HG03045 (cell line): Measurements from ENCODE around the gene HSD17B10.
"Not testable (repeated sequence)": the region's sequence is repeated elsewhere in the genome, so short reads cannot be mapped to it uniquely, and the experiment has no call there.

ENCODE experiments used
- ATAC-seq: cut with Tn5 transposase; IDR thresholded peaks from one replicate; pipeline ENCODE4 v1.9.1; 2021; ENCODE audit warnings: mild to moderate bottlenecking, moderate library complexity; ENCODE audit not compliant: unreplicated experiment

Gene HSD17B10

DNA sequence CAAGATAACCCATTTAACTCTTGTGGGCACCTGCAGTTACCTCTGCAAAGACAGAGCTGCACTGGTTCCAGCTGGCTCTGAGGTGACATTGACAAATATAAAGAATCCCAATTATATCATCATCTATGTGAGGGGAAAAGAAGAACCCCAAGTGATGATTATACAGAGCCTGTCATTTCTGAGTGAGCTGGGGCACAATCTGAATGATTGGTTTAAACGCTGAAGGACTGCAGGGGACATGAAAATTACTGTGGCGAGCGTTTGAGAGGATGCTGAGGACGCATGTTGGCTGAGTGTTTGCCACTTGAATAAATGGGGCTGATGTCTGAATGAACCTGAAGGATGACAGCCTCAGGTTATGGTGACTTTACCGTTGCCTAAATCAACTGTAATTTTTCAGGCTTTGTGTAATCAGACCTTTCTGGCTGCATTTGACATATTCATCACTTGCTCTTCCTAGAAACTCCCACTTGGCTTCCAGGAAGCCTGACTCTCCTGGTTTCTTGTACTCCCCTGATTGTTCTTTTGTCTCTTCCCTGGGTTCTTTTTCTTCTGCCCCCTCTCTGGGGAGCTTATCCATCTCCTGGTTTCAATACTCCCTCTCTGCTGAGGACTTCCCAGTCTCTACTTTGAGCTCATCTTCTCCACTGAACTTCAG is 4.1 kb upstream of the HSD17B10 start:
- ATAC-seq: no peak

DNA sequence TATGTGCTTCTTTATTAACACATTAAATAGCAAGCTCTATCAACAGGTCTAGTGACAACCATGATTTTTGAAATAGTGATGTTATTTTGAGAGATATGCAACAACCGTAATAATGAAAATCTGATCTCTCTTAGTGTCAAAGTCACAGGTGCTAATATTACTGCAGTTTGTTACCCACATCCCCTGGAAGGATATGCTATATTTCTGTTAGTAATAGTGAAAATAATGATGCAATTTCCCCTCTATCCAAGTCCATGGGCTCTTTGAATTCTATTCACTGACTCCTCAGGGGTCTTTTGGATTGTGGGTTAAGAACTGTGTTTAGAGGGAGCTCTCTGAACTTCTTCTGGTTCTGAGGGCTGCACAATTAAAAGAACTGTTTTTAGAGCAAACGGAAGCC is 3.0 kb upstream of the HSD17B10 start:
- ATAC-seq: no peak

DNA sequence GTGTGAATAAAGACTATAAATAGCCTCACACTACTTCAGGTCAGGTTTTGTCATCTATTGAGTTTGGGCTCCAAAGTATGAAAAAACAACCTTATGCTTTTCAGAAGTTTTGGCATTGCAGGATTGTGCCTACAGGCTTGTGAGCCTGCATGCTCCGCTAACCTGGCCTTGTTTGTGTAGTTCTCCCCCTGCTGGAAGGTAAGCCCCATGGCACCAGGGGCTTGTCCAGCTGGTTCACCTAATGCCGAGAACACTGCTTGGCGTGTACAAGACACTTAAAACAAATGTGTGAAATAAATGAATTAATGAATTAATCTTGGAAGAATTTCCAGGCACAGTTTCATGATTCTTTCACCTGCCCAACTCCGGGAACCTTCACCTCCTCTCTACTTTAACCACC is 1.8 kb upstream of the HSD17B10 start:
- no peak for ATAC-seq

DNA sequence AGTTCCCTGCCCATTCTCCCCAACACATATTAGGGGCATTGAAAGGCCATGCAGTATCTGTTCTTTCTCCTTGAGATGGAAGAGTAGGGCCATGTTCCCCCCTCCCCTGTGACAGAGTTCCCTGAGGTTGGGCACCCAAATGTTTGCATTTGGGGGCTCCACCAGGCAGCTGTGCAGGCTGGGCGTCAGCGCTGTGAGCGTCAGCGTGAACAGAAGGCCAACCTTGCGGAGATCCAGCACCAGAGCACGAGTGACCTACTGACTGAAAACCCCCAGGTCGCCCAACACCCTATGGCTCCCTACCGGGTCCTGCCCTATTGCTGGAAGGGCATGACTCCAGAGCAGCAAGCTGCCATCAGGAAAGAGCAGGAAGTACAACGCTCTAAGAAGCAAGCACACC is 3.9 kb downstream of the HSD17B10 start:
- no peak for ATAC-seq

DNA sequence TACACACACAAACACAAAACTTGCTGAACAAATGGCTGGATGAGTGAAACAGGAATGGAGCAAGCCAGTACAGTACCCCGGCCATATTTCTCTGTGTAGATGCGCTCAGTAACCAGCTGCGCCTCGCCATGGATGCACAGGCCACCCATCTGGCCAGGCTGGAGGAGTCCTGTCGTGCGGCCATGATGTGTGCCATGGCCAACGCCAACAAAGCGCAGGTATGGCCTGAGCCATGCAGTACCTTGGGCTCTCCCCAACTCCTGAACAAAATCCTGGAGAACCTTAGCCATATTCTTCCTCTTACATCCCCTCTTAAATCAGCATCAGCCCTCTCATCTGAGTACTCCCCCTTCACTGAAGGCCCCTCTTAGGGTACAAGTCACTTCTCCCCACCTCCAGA is 4.4 kb downstream of the HSD17B10 start:
- no peak for ATAC-seq

DNA sequence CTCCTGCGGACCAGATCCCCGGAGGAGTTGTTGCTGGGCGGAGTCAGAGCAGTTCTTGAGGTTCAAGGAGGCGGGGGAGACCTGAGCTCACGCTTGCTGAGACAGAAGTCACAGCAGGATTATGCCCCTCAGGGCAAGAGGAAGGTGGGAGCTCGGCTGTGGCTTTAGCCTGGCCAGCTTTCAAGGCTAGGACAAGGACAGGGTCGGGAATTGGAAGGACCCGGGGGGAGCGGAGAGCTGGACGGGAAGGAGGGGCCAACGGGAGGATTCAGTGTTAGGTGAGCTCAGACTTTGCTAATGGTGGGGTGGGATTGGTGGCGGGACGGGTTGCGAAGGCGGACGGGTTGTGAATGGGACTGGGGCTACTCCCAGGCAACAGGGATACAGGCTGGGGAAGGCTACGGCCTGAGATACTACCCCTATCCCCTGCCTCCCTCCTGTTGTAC is 11.3 kb downstream of the HSD17B10 start, which contains the start of gene RIBC1:
RIBC1 (plus strand) TSS at position 13 of the 446 bp plus-strand sequence. CDS start 3,404 bp downstream, outside the sequence.
- ATAC-seq: no peak

DNA sequence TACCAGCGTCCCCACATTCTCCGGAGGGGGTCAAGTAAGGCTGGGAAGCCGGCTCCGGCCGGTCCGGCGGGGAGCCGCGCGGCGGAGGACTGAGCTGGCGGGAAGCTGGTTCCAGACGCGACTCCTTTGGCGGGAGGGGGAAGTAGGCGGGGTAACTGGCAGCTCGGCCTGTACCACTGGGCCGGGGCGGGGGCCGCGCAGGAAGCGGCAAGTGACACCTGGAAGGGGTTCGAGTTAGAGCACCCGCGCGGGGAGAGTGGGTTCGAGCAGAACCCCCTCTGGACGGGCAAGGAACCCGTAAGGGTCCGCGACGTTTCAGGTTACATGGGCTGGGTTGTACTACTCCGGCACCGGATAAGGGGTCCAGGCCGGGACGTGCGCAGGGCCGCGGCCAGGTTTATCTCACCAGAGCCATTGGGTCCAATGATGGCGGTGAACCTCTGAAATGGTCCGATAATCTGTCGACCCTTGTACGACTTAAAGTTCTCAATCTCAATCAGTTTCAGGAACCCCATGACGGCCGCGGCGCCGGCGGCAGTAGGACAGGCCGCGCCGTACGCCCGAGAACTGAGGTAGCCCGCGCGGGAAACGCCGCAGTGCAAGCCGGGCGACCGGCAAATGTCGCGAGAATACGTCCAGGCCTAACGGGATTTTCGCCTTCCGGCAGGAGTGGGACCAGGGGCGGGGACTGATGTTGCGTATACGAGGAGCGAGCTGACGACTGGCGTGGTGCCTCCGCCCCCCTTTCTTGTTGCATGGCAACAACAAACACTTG is 11.9 kb downstream of the HSD17B10 start, which contains the start of gene SMC1A:
SMC1A (minus strand) TSS at position 569 of the 775 bp plus-strand sequence; CDS start at position 515, 54 bp downstream.
- ATAC-seq: peak; percentile 91

DNA sequence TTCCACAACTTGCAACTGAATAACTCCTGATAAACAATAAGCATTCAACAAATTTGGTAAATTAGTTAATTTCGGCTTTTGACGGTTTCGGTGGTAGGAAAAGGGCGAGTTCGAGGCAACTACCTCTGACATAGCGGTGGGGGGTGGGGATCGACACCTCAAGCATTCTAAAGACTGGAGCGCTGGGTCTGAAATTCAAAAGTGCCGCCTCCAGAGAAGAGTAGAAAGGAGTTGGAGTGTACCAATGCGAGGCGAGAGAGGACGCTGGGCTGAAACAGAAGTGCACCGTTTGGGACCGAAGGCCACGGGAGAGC is 12.4 kb downstream of the HSD17B10 start:
- ATAC-seq: peak; percentile 7

DNA sequence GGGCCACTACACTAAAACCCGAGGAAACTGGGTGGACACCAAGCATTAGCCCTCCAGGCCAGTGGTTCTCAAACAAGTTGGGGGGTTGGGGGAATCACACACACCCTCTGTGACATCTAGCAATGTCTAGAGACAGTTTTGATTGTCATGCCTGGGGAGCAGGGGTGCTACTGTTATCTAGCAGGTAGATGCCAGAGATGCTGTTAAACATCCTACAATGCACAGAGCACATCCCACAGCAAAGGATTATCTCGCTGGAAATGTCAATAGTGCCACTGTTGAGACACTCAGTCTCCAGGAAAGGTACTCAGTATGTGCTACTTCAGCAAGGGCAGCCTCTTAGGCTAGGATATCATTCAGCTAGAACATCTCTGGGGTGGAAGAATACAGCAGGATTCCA is 13.0 kb downstream of the HSD17B10 start:
- no peak for ATAC-seq

DNA sequence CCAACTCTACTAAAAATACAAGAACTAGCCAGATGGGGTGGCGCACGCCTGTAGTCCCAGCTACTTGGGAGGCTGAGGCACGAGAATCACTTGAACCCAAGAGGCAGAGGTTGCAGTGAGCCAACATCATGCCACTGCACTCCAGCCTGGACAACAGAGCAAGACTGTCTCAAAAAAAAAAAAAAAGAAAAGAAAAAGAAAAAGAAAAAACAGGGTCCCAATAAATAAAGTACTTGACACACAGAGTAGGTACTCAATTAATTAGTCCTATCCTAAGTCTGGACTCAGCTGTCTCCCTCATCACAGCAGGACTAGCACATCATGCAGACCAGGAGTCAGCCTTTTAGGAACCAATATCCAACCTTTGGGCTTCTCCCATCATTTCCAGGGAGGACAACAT is 13.8 kb downstream of the HSD17B10 start:
- ATAC-seq: not testable (repeated sequence)

DNA sequence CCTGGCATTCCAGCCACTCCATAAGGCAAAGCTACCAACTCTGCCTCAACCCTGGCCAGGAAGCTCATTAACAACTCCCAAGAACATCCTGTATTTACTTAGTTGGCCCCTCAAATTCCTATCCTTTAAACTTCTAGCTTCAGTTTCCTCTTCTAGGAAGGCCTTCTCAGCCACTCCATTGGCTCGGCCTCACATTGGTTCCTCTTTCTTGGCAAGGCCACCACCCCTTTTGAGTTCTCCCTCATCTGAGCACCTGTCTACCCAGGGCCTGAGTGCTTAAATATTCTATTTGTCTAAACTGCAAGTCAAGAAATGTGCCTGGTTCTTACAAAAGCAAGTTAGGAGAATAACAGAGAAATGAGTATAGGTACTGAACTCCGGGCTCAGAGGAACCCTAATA is 21.7 kb downstream of the HSD17B10 start:
- ATAC-seq: no peak

DNA sequence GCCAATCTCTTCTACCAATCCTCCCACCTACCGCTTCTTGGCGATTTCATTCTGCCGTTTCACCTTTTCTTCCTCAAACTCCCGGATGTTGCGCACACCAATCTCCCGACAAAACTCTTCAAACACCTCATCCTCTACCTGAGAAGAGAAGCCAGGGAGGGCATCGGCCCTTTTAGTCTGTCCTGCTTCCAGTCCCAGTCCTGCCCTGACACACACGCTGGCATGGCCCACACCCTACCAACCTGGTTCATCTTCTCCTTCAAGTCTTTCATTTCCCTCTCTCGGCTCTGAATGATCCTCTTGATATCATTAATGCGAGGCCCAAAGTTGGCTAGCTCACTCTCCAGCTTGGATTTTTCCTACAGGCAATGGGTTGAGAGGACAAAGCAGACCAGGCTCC is 30.6 kb downstream of the HSD17B10 start:
- ATAC-seq: no peak

DNA sequence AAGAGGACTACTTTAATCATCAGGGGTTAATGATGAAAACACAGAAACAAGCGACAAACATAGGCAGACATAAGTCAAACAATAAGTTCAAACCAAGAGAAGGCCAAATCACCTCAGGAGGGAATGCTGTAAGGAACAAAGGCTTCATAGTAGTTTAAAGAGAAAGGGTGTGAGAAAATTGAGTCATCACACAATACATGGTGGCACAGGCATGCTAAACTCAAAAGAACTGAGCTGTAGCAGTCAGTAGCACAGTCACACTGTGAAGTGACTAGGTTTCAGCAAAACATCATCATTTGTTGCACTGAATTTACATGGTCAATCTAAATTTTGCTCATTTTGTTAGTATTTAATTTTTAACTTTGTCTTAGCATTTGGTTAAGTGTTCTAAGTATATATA is 36.0 kb downstream of the HSD17B10 start:
- ATAC-seq: no peak

DNA sequence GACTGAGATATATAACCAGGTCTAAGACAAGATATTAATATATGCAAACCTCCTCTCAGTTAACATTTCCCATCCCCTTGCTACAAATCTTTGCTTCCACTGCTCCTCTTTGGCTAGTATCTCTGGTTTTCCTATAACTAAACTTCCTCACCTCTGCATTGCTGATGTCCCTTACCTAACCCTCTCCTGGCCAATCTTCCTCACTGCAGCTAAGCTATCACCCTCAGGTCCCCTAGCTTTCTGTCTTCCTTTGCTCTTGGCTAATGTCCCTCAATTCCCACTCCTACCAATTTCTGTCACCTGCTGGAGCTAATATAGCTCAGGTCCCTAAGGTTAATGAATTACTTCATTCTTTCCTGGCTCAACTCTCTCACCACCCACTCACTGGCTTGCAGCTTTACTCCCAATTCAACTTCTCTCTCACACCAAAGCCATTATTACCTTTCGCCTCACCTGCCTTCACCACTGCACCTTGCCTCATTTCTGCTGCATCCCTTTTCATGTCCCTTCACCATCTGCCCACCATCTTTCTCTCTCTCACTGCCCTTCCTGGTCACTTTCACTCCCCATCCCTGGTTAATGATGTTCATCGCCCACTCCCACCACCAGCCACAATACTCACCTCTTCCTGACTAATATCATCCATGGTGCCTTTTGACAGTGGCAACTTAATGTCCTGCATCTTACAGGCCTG is 38.4 kb downstream of the HSD17B10 start:
- ATAC-seq: no peak

DNA sequence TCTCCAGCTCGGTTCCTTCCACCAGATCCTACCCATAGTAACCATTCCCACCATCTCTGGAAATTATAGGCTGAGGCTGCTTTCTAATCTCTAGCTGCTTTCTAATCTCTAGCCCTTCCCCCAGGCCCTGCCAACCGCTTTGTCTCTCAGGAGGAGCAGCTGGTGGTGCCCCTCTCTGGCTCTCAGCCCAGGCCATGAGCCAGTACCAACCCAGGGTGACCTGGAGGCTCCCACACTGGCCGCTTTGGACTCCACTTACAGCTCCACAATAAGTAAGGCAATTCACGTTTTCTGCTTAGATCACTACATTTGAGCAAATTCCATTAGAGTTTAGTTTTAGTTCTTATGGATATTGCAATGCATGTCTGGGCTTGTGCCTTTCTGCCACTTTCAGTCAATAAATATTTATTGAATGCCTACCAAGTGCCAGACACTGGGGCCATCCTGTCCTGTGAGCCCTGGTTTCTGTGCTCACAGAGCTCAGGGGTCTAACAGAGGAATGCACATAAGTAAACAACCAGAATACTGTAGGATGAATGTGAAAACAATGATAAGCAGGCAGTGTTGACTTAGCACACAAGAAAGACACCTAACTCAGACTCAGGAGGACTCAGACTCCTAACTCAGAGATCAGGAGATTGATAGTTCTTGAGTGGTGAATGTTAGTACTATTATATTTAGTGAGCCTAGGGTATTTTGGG is 50.6 kb downstream of the HSD17B10 start:
- ATAC-seq: no peak
